Measurements from ENCODE around the gene FOXP1. TPM values are rescaled to one million over a fixed set of nuclear protein-coding genes. Genes with fewer than 3 reads are reported as not detected.

Gene FOXP1
- total and polyA plus RNA-seq, 2 donors (not counting 1 experiment from before 2014, with no cell fraction given): 91.1 to 508 TPM

DNA sequence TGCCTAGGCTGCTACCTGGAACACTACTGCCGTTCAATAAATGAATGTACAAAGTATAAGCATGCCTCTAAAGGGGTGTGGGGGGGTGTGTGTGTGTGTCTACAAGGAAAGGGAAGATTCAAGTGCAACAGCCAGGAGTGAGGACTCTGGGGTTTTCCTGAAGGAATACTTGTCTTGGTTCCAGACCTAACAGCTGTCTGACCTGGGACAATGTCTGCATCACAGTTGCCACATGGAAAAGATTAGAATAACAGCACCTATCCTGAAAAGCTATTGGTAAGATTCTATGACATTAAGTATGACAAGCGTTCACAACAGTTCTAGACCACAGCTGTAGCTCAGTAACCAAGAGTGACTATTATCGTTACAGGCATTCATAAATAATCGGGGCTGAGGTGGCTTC, 345.2 kb downstream of the FOXP1 start:
- ChIA-PET CTCF (interaction anchor here (1.4 kb wide), 1 partner anchor 9 kb away, joined by 5 read pairs; no protein-coding TSS in a partner anchor), POLR2A (no interaction called here)
- Mint-ChIP-seq H3K27ac (peak overlapping the region; percentile 47), H3K4me3 (no peak overlapping the region), H3K4me1 (peaks cover 55% of the 10 kb centered on the region), H3K27me3 (no peaks in the 10 kb centered on the region), H3K9me3 (ENCODE audit: insufficient read depth) (no peaks in the 10 kb centered on the region)
- peaks cover 0 to 5% (median 0%) of the 10 kb centered on the region in 3 donors for H3K9me3 ChIP-seq (ENCODE audit: control extremely low read depth in 1 of 3, control insufficient read depth in 2 of 3, insufficient read depth in 1 of 3, low read length in 2 of 3)
- no peak for DNase-seq
- H3K79me2 ChIP-seq (ENCODE audit: control insufficient read depth, insufficient read depth, low read length): peaks cover 98% of the 10 kb centered on the region
- H3K4me2 ChIP-seq (replicated peaks; ENCODE audit: low read depth, low read length, poor library complexity, severe bottlenecking): no peak overlapping the region
- peaks cover 3 to 7% of the 10 kb centered on the region in 2 experiments for H3K36me3 ChIP-seq (replicated peaks in 1 of 2; ENCODE audit: control extremely low read depth in 1 of 2, control insufficient read depth in 1 of 2, extremely low read depth in 1 of 2, insufficient read depth in 2 of 2, low read length in 1 of 2)
- peaks cover 19% of the 10 kb centered on the region for H4K20me1 ChIP-seq (ENCODE audit: control insufficient read depth, insufficient read depth, low read length, poor library complexity, severe bottlenecking)
- no peak for ATAC-seq (ENCODE audit: low read depth)
- H2AFZ ChIP-seq (ENCODE audit: insufficient read depth, low read depth, low read length, poor library complexity, severe bottlenecking): no peak overlapping the region
- H3K4me1 ChIP-seq (ENCODE audit: control insufficient read depth in 2 of 2, insufficient read depth in 2 of 2, low read length in 2 of 2): peaks cover 12 to 30% of the 10 kb centered on the region in 2 donors
- WGBS (ENCODE audit: insufficient coverage): 100% methylated on average over 2 of the region's 4 CpGs
- intact Hi-C loops (cut with micrococcal nuclease): loop anchor here (5.0 kb wide), 1 partner anchor 231 kb away; no protein-coding TSS in a partner anchor
- no peak overlapping the region for H3K9ac ChIP-seq (ENCODE audit: low read length)
- no peak overlapping the region for H3K4me3 ChIP-seq (ENCODE audit: control extremely low read depth in 1 of 5, extremely low read depth in 1 of 5, insufficient read depth in 1 of 5, low read depth in 2 of 5, low read length in 4 of 5)
- H3K27me3 ChIP-seq (replicated peaks in 1 of 4; ENCODE audit: control extremely low read depth in 1 of 4, control insufficient read depth in 3 of 4, insufficient read depth in 4 of 4, low read length in 3 of 4): no peaks in the 10 kb centered on the region
- peak overlapping the region in 1 of 2 donors; percentile 5 for H3K27ac ChIP-seq (ENCODE audit: low read length in 2 of 2)
- TF ChIP-seq, protein P1, sequence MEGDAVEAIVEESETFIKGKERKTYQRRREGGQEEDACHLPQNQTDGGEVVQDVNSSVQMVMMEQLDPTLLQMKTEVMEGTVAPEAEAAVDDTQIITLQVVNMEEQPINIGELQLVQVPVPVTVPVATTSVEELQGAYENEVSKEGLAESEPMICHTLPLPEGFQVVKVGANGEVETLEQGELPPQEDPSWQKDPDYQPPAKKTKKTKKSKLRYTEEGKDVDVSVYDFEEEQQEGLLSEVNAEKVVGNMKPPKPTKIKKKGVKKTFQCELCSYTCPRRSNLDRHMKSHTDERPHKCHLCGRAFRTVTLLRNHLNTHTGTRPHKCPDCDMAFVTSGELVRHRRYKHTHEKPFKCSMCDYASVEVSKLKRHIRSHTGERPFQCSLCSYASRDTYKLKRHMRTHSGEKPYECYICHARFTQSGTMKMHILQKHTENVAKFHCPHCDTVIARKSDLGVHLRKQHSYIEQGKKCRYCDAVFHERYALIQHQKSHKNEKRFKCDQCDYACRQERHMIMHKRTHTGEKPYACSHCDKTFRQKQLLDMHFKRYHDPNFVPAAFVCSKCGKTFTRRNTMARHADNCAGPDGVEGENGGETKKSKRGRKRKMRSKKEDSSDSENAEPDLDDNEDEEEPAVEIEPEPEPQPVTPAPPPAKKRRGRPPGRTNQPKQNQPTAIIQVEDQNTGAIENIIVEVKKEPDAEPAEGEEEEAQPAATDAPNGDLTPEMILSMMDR (IDR thresholded peaks at IDR 0.05): no peak
- no peak for TF ChIP-seq EZH2 (IDR thresholded peaks at IDR 0.05; ENCODE audit: borderline replicate concordance, insufficient read depth, low read depth, low read length, poor library complexity, severe bottlenecking)

- Histone ChIP-seq H3K79me2 (ENCODE audit: control insufficient read depth, insufficient read depth, low read length) (peaks cover 98% of the 10 kb centered on the region), H3K27ac (ENCODE audit: low read length in 2 of 2) (peak overlapping the region in 1 of 2 donors; percentile 5), H3K9me3 (ENCODE audit: control extremely low read depth in 1 of 3, control insufficient read depth in 2 of 3, insufficient read depth in 1 of 3, low read length in 2 of 3) (peaks cover 0 to 5% (median 0%) of the 10 kb centered on the region in 3 donors), H3K9ac (ENCODE audit: low read length) (no peak overlapping the region), H4K20me1 (ENCODE audit: control insufficient read depth, insufficient read depth, low read length, poor library complexity, severe bottlenecking) (peaks cover 22% of the 10 kb centered on the region), H2AFZ (ENCODE audit: insufficient read depth, low read depth, low read length, poor library complexity, severe bottlenecking) (no peak overlapping the region), H3K27me3 (replicated peaks in 1 of 4; ENCODE audit: control extremely low read depth in 1 of 4, control insufficient read depth in 3 of 4, insufficient read depth in 4 of 4, low read length in 3 of 4) (no peaks in the 10 kb centered on the region), H3K4me3 (ENCODE audit: control extremely low read depth in 1 of 5, extremely low read depth in 1 of 5, insufficient read depth in 1 of 5, low read depth in 2 of 5, low read length in 4 of 5) (no peak overlapping the region), H3K4me2 (replicated peaks; ENCODE audit: low read depth, low read length, poor library complexity, severe bottlenecking) (no peak overlapping the region), H3K36me3 (replicated peaks in 1 of 2; ENCODE audit: control extremely low read depth in 1 of 2, control insufficient read depth in 1 of 2, extremely low read depth in 1 of 2, insufficient read depth in 2 of 2, low read length in 1 of 2) (peaks cover 3 to 7% of the 10 kb centered on the region in 2 experiments), H3K4me1 (ENCODE audit: control insufficient read depth in 2 of 2, insufficient read depth in 2 of 2, low read length in 2 of 2) (peaks cover 12 to 33% of the 10 kb centered on the region in 2 donors)
- no peak for ATAC-seq (ENCODE audit: low read depth)
- no CpG with 5 or more reads among the region's 5 CpGs for WGBS (ENCODE audit: insufficient coverage)
- Mint-ChIP-seq H3K27me3 (no peaks in the 10 kb centered on the region), H3K9me3 (ENCODE audit: insufficient read depth) (no peaks in the 10 kb centered on the region), H3K4me1 (peaks cover 49% of the 10 kb centered on the region), H3K27ac (peak overlapping the region; percentile 71), H3K4me3 (no peak overlapping the region)
- DNase-seq: no peak
- ChIA-PET POLR2A (interaction anchor here (0.7 kb wide), 1 partner anchor 13 kb away, joined by 11 read pairs; no protein-coding TSS in a partner anchor), CTCF (interaction anchor here (0.7 kb wide), 1 partner anchor 73 kb away, joined by 3 read pairs; no protein-coding TSS in a partner anchor)
- intact Hi-C loops (cut with micrococcal nuclease): loop anchor here (5.0 kb wide), 1 partner anchor 230 kb away; no protein-coding TSS in a partner anchor
- TF ChIP-seq, protein P1 (IDR thresholded peaks at IDR 0.05): no peak
- TF ChIP-seq EZH2 (IDR thresholded peaks at IDR 0.05; ENCODE audit: borderline replicate concordance, insufficient read depth, low read depth, low read length, poor library complexity, severe bottlenecking): no peak
Measured at GRCh38 chr3:71237672-71238071, 345.9 kb downstream of the FOXP1 start.

Data from B cell (primary cell).